NCI-H2029 treated with DMSO at 0.1 percent for 48 hours (cell line): ENCODE results near the gene BRCA1.
"Not testable (repeated sequence)": the region's sequence is repeated elsewhere in the genome, so short reads cannot be mapped to it uniquely, and the experiment has no call there.

Experiments
- DNase-seq: peaks from one replicate; lab custom pipeline; 2025; lab: John Stamatoyannopoulos, UW

BRCA1 gene

GRCh38 chr17:43125133-43125966, at the start of gene BRCA1:
BRCA1 (minus strand) TSS chr17:43125364; CDS start chr17:43124096, 1,268 bp downstream.
- DNase-seq: peak; percentile 92

GRCh38 chr17:43171586-43172487, 46.7 kb upstream of the BRCA1 start:
- peak; percentile 12 for DNase-seq

GRCh38 chr17:43170766-43171585, 45.8 kb upstream of the BRCA1 start, which contains the start of gene NBR1:
NBR1 (plus strand) TSS chr17:43171214; CDS start chr17:43175800, 4,586 bp downstream.
- DNase-seq: peak; percentile 77

GRCh38 chr17:43170140-43170765, 45.1 kb upstream of the BRCA1 start:
- peak; percentile 85 for DNase-seq

GRCh38 chr17:43169561-43170139, 44.5 kb upstream of the BRCA1 start:
- no peak for DNase-seq

GRCh38 chr17:43165971-43166370, 40.8 kb upstream of the BRCA1 start:
- DNase-seq: not testable (repeated sequence)

GRCh38 chr17:43159957-43160356, 34.8 kb upstream of the BRCA1 start:
- DNase-seq: not testable (repeated sequence)

- DNase-seq: not testable (repeated sequence)
Observed at GRCh38 chr17:43159232-43159631, 34.1 kb upstream of the BRCA1 start.

GRCh38 chr17:43155666-43156065, 30.5 kb upstream of the BRCA1 start:
- DNase-seq: no peak

- DNase-seq: not testable (repeated sequence)
Observed at GRCh38 chr17:43153197-43153835, 28.2 kb upstream of the BRCA1 start.

GRCh38 chr17:43151880-43152456, 26.8 kb upstream of the BRCA1 start:
- no peak for DNase-seq

GRCh38 chr17:43146649-43147048, 21.5 kb upstream of the BRCA1 start:
- DNase-seq: no peak

- no peak for DNase-seq
Observed at GRCh38 chr17:43143201-43143600, 18.0 kb upstream of the BRCA1 start.

- DNase-seq: no peak
Observed at GRCh38 chr17:43142153-43142552, 17.0 kb upstream of the BRCA1 start.

GRCh38 chr17:43140396-43141332, 15.5 kb upstream of the BRCA1 start:
- DNase-seq: no peak

GRCh38 chr17:43138531-43138930, 13.4 kb upstream of the BRCA1 start:
- DNase-seq: not testable (repeated sequence)

- DNase-seq: not testable (repeated sequence)
Observed at GRCh38 chr17:43136574-43136973, 11.4 kb upstream of the BRCA1 start.

GRCh38 chr17:43135454-43135819, 10.3 kb upstream of the BRCA1 start:
- no peak for DNase-seq
